K562 (cell line): ENCODE results near the gene LY6G6F. TPM values are rescaled to one million over a fixed set of nuclear protein-coding genes. Genes with fewer than 3 reads are reported as not detected.
A peak's percentile ranks its signal among the peaks of the same experiment; 100 is the strongest.

Experiments
- CHD1 ChIP-seq: fragments of 200-600 bp; sonication (generic); IDR thresholded peaks from one replicate; pipeline ENCODE4 v1.6.1; 2012; ENCODE audit warnings: mild to moderate bottlenecking, moderate library complexity, low read length, inconsistent platforms
- E2F3 ChIP-seq: fragments of 250-450 bp; sonication (Bioruptor Pico); IDR thresholded peaks from 2 replicates; pipeline ENCODE4 v1.4.0; 2020; ENCODE audit warnings: mild to moderate bottlenecking
- JUN ChIP-seq, 2 experiments: sonication (generic) in 1 of 2; formaldehyde crosslinking in 1 of 2; IDR thresholded peaks; 2 replicates each; pipeline versions ENCODE4 v1.6.1 to v1.8.0; 2012 to 2022; ENCODE audit warnings: borderline replicate concordance in 2 of 2, mild to moderate bottlenecking in 2 of 2, improper control_type of control experiment in 1 of 2, low read depth in 1 of 2, low read length in 1 of 2, missing genetic modification reagents in 1 of 2
- MCM5 ChIP-seq: fragments of 450-650 bp; IDR thresholded peaks from 2 replicates; pipeline ENCODE4 v1.6.1; 2016; ENCODE audit warnings: low read depth
- MED1 ChIP-seq: sonication (generic); formaldehyde crosslinking; IDR thresholded peaks from 2 replicates; pipeline ENCODE4 v1.8.1; 2023; ENCODE audit warnings: missing genetic modification reagents, borderline replicate concordance
- MLLT1 ChIP-seq, 2 experiments: fragments of 450-650 bp; IDR thresholded peaks; 2 replicates each; pipeline ENCODE4 v1.6.1; 2016
- NR2F6 ChIP-seq: fragments of 450-650 bp; formaldehyde crosslinking; IDR thresholded peaks from 2 replicates; pipeline ENCODE4 v1.4.0; 2020; ENCODE audit warnings: mild to moderate bottlenecking
- PURB ChIP-seq: sonication (generic); formaldehyde crosslinking; IDR thresholded peaks from 2 replicates; pipeline ENCODE4 v1.9.0; 2021; ENCODE audit warnings: low read depth, mild to moderate bottlenecking, missing genetic modification reagents
- RCOR1 ChIP-seq, 2 experiments: IDR thresholded peaks; 2 replicates each; pipeline ENCODE4 v1.6.1; 2012; ENCODE audit warnings: low read depth in 2 of 2, low read length in 2 of 2, borderline replicate concordance in 1 of 2, improper control_type of control experiment in 1 of 2
- SAFB2 ChIP-seq: fragments of 200-400 bp; formaldehyde crosslinking; IDR thresholded peaks from 2 replicates; pipeline ENCODE4 v1.6.1; 2018; ENCODE audit warnings: borderline replicate concordance, low read length, low read depth, moderate library complexity; ENCODE audit not compliant: severe bottlenecking
- ZBTB17 ChIP-seq: fragments of 450-650 bp; formaldehyde crosslinking; IDR thresholded peaks from 2 replicates; pipeline ENCODE4 v1.4.0; 2020; ENCODE audit warnings: mild to moderate bottlenecking
- ZNF12 ChIP-seq: sonication (generic); formaldehyde crosslinking; IDR thresholded peaks from 2 replicates; pipeline ENCODE4 v1.4.0; 2020; ENCODE audit warnings: mild to moderate bottlenecking, missing genetic modification reagents
- ZNF140 ChIP-seq: fragments of 250-450 bp; sonication (Bioruptor Pico); IDR thresholded peaks from 2 replicates; pipeline ENCODE4 v1.8.0; 2021; ENCODE audit warnings: moderate library complexity, mild to moderate bottlenecking, inconsistent platforms
- ZNF282 ChIP-seq: sonication (generic); formaldehyde crosslinking; IDR thresholded peaks from 2 replicates; pipeline ENCODE4 v1.8.1; 2023; ENCODE audit warnings: missing genetic modification reagents
- ZNF354B ChIP-seq: fragments of 250-450 bp; sonication (Bioruptor Pico); IDR thresholded peaks from 2 replicates; pipeline ENCODE4 v1.4.0; 2020
- ZNF696 ChIP-seq: fragments of 250-450 bp; sonication (Bioruptor Pico); conservative IDR thresholded peaks from 2 replicates; pipeline ENCODE4 v1.4.0; 2020; ENCODE audit warnings: mild to moderate bottlenecking, moderate library complexity
- polyA plus RNA-seq, 8 experiments: library from polyadenylated mRNA; depleted of rRNA in 4 of 8; stranded (reverse) in 5 of 8; unstranded in 3 of 8; fragments of >200 nt; fragmentation: Nextera tagmentation in 2 of 8; fragmentation: Illumina TruSeq in 1 of 8; extraction: Ambion mirVana in 2 of 8; extraction: Trizol in 1 of 8; gene quantifications; 2 replicates each; pipeline versions ENCODE4 v1.2.1 to v1.2.3, GENCODE V29; 2011 to 2014; ENCODE audit warnings: inconsistent platforms in 1 of 8, missing spikeins in 1 of 8
- total RNA-seq, 7 experiments: library from RNA; depleted of rRNA in 6 of 7; stranded (reverse); fragments of >200 nt in 6 of 7; fragmentation: Illumina TruSeq in 2 of 7; extraction: Trizol in 2 of 7; gene quantifications; 2 replicates each; pipeline versions ENCODE4 v1.2.1 to v1.2.3, GENCODE V29; 2011 to 2021; ENCODE audit warnings: low replicate concordance in 1 of 7
- TF ChIP-seq, protein P1 (sequence below): fragments of 250-450 bp; sonication (Bioruptor Pico); IDR thresholded peaks from 2 replicates; pipeline ENCODE4 v1.9.0; 2021; ENCODE audit warnings: mild to moderate bottlenecking
- TF ChIP-seq, protein P2 (sequence below): fragments of 450-650 bp; conservative IDR thresholded peaks from 2 replicates; pipeline ENCODE4 v1.6.1; 2016; ENCODE audit warnings: missing genetic modification characterization, low read depth, mild to moderate bottlenecking, missing compliant biosample characterization, moderate library complexity
- TF ChIP-seq, protein P3 (sequence below): IDR thresholded peaks from 2 replicates; pipeline ENCODE4 v1.6.1; 2012; ENCODE audit warnings: low read depth, low read length, improper control_type of control experiment, borderline replicate concordance
- TF ChIP-seq, protein P4 (sequence below): sonication (generic); formaldehyde crosslinking; IDR thresholded peaks from 2 replicates; pipeline ENCODE4 v1.8.0; 2022; ENCODE audit warnings: missing genetic modification reagents, mild to moderate bottlenecking, moderate library complexity, borderline replicate concordance

Gene LY6G6F
- total and polyA plus RNA-seq, 9 of the 15 experiments (the other 6 are each of a cell fraction or from before 2014, with no cell fraction given) = 0.14 to 0.50 (median 0.28) TPM; not detected in 2

DNA sequence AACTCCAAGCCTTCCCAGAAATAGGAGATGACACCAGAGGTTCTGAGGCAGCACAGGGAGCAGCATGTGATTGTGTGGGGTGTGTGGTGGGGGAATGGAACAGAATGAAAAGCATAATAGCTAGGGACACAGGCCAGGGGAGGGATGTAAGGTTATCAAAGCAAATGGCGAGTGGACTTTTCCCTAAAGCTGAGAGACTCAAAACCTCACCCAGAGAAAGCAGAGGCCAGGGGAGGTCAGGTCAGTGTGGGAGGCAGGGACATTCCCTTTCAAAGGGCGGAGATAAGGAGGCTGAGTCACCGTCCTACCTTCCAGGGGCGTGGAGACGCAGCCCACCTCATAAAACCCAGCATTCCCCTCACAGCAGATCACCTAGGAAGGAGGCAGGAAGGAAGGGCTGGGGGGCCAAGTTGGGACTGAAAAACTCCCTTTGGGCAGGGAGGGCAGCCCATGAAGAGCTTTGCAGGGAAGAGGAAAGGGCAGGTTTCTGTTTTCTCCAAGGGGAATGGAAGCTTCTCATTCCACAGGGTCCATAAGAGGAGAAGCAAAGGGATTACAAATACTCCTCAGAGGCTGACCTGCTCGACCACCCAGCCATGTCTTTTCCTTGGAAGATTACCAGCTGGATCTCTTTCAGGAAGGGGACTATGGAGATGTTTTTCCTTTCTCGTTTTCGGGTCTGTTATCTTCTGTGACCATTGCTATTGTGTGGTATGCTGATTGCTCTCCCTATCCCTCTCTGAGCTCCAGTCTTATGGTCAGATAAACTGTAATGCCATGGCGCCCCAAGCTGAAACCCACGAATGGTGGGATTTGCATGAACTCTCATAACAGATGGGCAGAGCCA lies 16.2 kb upstream of the LY6G6F start (continued):
- TF ChIP-seq E2F3 (CRISPR knock-in tag) (no peak), ZNF12 (CRISPR knock-in tag) (peak; percentile 54; the same call in 1 of the 2 replicates), ZBTB17 (CRISPR knock-in tag) (peak; percentile 71; the same call in 1 of the 2 replicates), NR2F6 (CRISPR knock-in tag) (0 out of 2 replicates have a peak, but pooled peaks have one; percentile 7), MCM5 (no peak), MED1 (CRISPR knock-in tag) (peak; percentile 90; the same call in 1 of the 2 replicates), ZNF696 (CRISPR knock-in tag) (no peak), JUN (IDR thresholded peaks at IDR 0.05; ENCODE audit: borderline replicate concordance, low read depth, low read length) (peak; percentile 98), JUN (CRISPR knock-in tag; IDR thresholded peaks at IDR 0.05; ENCODE audit: borderline replicate concordance) (0 out of 2 replicates have a peak, but pooled peaks have one; percentile 46), CHD1 (no peak), SAFB2 (no peak), ZNF354B (no peak), ZNF282 (no peak), MLLT1 (IDR thresholded peaks at IDR 0.05) (peak; percentile 12 to 79; a peak in 2 of 4 replicates), ZNF140 (CRISPR knock-in tag) (no peak), PURB (CRISPR knock-in tag) (0 out of 2 replicates have a peak, but pooled peaks have one; percentile 86), RCOR1 (IDR thresholded peaks at IDR 0.05; ENCODE audit: borderline replicate concordance in 1 of 2, low read depth in 2 of 2, low read length in 2 of 2) (peak; percentile 30 to 96)
- TF ChIP-seq, protein P1, sequence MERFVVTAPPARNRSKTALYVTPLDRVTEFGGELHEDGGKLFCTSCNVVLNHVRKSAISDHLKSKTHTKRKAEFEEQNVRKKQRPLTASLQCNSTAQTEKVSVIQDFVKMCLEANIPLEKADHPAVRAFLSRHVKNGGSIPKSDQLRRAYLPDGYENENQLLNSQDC (CRISPR knock-in tag) = no peak
- TF ChIP-seq, protein P2, sequence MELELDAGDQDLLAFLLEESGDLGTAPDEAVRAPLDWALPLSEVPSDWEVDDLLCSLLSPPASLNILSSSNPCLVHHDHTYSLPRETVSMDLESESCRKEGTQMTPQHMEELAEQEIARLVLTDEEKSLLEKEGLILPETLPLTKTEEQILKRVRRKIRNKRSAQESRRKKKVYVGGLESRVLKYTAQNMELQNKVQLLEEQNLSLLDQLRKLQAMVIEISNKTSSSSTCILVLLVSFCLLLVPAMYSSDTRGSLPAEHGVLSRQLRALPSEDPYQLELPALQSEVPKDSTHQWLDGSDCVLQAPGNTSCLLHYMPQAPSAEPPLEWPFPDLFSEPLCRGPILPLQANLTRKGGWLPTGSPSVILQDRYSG = peak; percentile 88
- TF ChIP-seq, protein P3, sequence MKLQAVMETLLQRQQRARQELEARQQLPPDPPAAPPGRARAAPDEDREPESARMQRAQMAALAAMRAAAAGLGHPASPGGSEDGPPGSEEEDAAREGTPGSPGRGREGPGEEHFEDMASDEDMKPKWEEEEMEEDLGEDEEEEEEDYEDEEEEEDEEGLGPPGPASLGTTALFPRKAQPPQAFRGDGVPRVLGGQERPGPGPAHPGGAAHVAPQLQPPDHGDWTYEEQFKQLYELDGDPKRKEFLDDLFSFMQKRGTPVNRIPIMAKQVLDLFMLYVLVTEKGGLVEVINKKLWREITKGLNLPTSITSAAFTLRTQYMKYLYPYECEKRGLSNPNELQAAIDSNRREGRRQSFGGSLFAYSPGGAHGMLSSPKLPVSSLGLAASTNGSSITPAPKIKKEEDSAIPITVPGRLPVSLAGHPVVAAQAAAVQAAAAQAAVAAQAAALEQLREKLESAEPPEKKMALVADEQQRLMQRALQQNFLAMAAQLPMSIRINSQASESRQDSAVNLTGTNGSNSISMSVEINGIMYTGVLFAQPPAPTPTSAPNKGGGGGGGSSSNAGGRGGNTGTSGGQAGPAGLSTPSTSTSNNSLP = 0 out of 2 replicates have a peak, but pooled peaks have one; percentile 74
- TF ChIP-seq, protein P4, sequence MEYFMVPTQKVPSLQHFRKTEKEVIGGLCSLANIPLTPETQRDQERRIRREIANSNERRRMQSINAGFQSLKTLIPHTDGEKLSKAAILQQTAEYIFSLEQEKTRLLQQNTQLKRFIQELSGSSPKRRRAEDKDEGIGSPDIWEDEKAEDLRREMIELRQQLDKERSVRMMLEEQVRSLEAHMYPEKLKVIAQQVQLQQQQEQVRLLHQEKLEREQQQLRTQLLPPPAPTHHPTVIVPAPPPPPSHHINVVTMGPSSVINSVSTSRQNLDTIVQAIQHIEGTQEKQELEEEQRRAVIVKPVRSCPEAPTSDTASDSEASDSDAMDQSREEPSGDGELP (CRISPR knock-in tag) = peak; percentile 64; the same call in 1 of the 2 replicates
